Measurements from ENCODE around the gene TTLL1. TPM values are rescaled to one million over a fixed set of nuclear protein-coding genes. Genes with fewer than 3 reads are reported as not detected.
A peak's percentile ranks its signal among the peaks of the same experiment; 100 is the strongest.

TTLL1 gene
- total and polyA plus RNA-seq, 9 of the 15 experiments (the other 6 are each of a cell fraction or from before 2014, with no cell fraction given), result 0.06 to 0.85 (median 0.17) TPM

- TF ChIP-seq ETV6 (IDR thresholded peaks at IDR 0.05; ENCODE audit: borderline replicate concordance in 1 of 2, low read depth in 2 of 2, low read length in 1 of 2), result no peak
- TF ChIP-seq ETV6 (CRISPR knock-in tag; IDR thresholded peaks at IDR 0.05; ENCODE audit: borderline replicate concordance), result no peak
- no peak for TF ChIP-seq HINFP (tag; conservative IDR thresholded peaks at IDR 0.05; ENCODE audit: low read depth)
- TF ChIP-seq MLLT1 (IDR thresholded peaks at IDR 0.05), result no peak
- TF ChIP-seq ZNF436 (CRISPR knock-in tag; IDR thresholded peaks at IDR 0.05), result no peak
- TF ChIP-seq MNT (conservative IDR thresholded peaks at IDR 0.05), result peak in 1 of 2 experiments; percentile 72; a peak in 3 of 4 replicates
- TF ChIP-seq POLR2G (IDR thresholded peaks at IDR 0.05; ENCODE audit: low read depth, low read length), result no peak
- no peak for TF ChIP-seq RAD51 (IDR thresholded peaks at IDR 0.05; ENCODE audit: borderline replicate concordance, low read depth)
- TF ChIP-seq MCM7 (IDR thresholded peaks at IDR 0.05), result no peak
- TF ChIP-seq ZEB2 (IDR thresholded peaks at IDR 0.05), result peak; percentile 68; the same call in 1 of the 2 replicates
- no peak for TF ChIP-seq TRIM25 (IDR thresholded peaks at IDR 0.05; ENCODE audit: borderline replicate concordance)
- no peak for TF ChIP-seq ZFP36 (IDR thresholded peaks at IDR 0.05; ENCODE audit: low read depth, low read length, partially characterized antibody)
- no peak for TF ChIP-seq ELK3 (CRISPR knock-in tag; IDR thresholded peaks at IDR 0.05)
- TF ChIP-seq CBX5 (IDR thresholded peaks at IDR 0.05; ENCODE audit: borderline replicate concordance, low read depth), result no peak
- no peak for TF ChIP-seq MED1 (CRISPR knock-in tag; IDR thresholded peaks at IDR 0.05; ENCODE audit: borderline replicate concordance)
- TF ChIP-seq E2F5 (CRISPR knock-in tag; IDR thresholded peaks at IDR 0.05), result no peak
- TF ChIP-seq ARNT (IDR thresholded peaks at IDR 0.05), result peak in 1 of 2 experiments; percentile 46; a peak in 1 of 4 replicates
These were observed 81.6 kb downstream of the TTLL1 start (continued) for GRCh38 chr22:43007519-43008102.

Measured in K562 (cell line).